ENCODE data around the gene RABEP2. TPM values are rescaled to one million over a fixed set of nuclear protein-coding genes. Genes with fewer than 3 reads are reported as not detected.

RABEP2 gene
- total and polyA plus RNA-seq, 2 experiments from 2014 or later: 11.8 to 27.2 TPM

- TF ChIP-seq ZNF462 (CRISPR knock-in tag; IDR thresholded peaks at IDR 0.05): no peak
These were observed 39.0 kb upstream of the RABEP2 start (continued) for GRCh38 chr16:28964072-28964471.

GRCh38 chr16:28958836-28959235, 33.8 kb upstream of the RABEP2 start:
- peaks cover 3% of the 10 kb centered on the region for H3K27me3 Mint-ChIP-seq (ENCODE audit: insufficient read depth, low read depth, poor library complexity)
- Histone ChIP-seq H3K27ac (ENCODE audit: low read depth) (no peak overlapping the region), H3K9me2 (ENCODE audit: insufficient read depth) (no peaks in the 10 kb centered on the region), H3K79me2 (replicated peaks; ENCODE audit: insufficient read depth) (peaks cover 3% of the 10 kb centered on the region; the same call in 1 of the 2 replicates), H2AFZ (no peak overlapping the region), H3K4me2 (no peak overlapping the region), H3K36me3 (ENCODE audit: insufficient read depth) (peaks cover 58% of the 10 kb centered on the region), H3F3A (replicated peaks; ENCODE audit: low read depth) (no peaks in the 10 kb centered on the region), H4K20me1 (replicated peaks; ENCODE audit: insufficient read depth) (peaks cover 15% of the 10 kb centered on the region), H3K27me3 (ENCODE audit: insufficient read depth) (no peaks in the 10 kb centered on the region), H3K4me3 (no peak overlapping the region), H3K4me1 (ENCODE audit: insufficient read depth) (no peaks in the 10 kb centered on the region)
- no peak overlapping the region for H3K27ac Mint-ChIP-seq
- no peak for DNase-seq (ENCODE audit: low spot score)
- peaks cover 83% of the 10 kb centered on the region for H3K36me3 Mint-ChIP-seq (ENCODE audit: low read depth)
- H3K4me1 Mint-ChIP-seq: no peaks in the 10 kb centered on the region
- H3K4me3 Mint-ChIP-seq: no peak overlapping the region
- no peaks in the 10 kb centered on the region for H3K9me3 Mint-ChIP-seq
- ATAC-seq: no peak
- no peak for TF ChIP-seq POLR2AphosphoS5 (IDR thresholded peaks at IDR 0.05; ENCODE audit: low read depth)
- TF ChIP-seq EZH2phosphoT487 (IDR thresholded peaks at IDR 0.05; ENCODE audit: unreplicated experiment): no peak
- TF ChIP-seq EZH2 (IDR thresholded peaks at IDR 0.05; ENCODE audit: low read depth, unreplicated experiment): no peak
- TF ChIP-seq ZNF462 (CRISPR knock-in tag; IDR thresholded peaks at IDR 0.05): no peak
- no peak for TF ChIP-seq CREB1 (CRISPR knock-in tag; IDR thresholded peaks at IDR 0.05; ENCODE audit: low read depth)
- TF ChIP-seq REST (IDR thresholded peaks at IDR 0.05; ENCODE audit: unreplicated experiment): no peak
